SU-DHL-6 (cell line): ENCODE results near the gene RNF225.
"Not testable (repeated sequence)": the region's sequence is repeated elsewhere in the genome, so short reads cannot be mapped to it uniquely, and the experiment has no call there.

Experiments used
- H2AFZ ChIP-seq: fragments of 200-600 bp; sonication (generic); 2 replicates; pipeline ENCODE4 v1.6.1; 2014; ENCODE audit warnings: low read depth, mild to moderate bottlenecking, moderate library complexity, mixed read lengths, antibody characterized with exemption, low read length; ENCODE audit not compliant: severe bottlenecking
- H3F3A ChIP-seq: fragments of 200-600 bp; shearing (Covaris generic); 2 replicates; pipeline ENCODE4 v1.6.0; 2016; ENCODE audit warnings: antibody characterized with exemption, mild to moderate bottlenecking; ENCODE audit not compliant: insufficient read depth
- H3K27ac ChIP-seq: fragments of 200-600 bp; sonication (generic); 2 replicates; pipeline ENCODE4 v1.5.1; 2016; ENCODE audit warnings: low read depth, mild to moderate bottlenecking, low read length, moderate library complexity, mixed read lengths
- H3K27me3 ChIP-seq: fragments of 200-600 bp; sonication (generic), shearing (Covaris generic); 2 replicates; pipeline ENCODE4 v1.6.0; 2014; ENCODE audit warnings: mild to moderate bottlenecking, low read length
- H3K36me3 ChIP-seq: fragments of 200-600 bp; sonication (generic); 2 replicates; pipeline ENCODE4 v1.6.1; 2014; ENCODE audit warnings: mild to moderate bottlenecking, low read length, mixed read lengths
- H3K4me2 ChIP-seq: fragments of 300-600, 200-600 bp; shearing (Covaris generic), sonication (generic); 2 replicates; pipeline ENCODE4 v1.6.0; 2014; ENCODE audit warnings: low read length, low read depth, mild to moderate bottlenecking; ENCODE audit not compliant: poor library complexity, severe bottlenecking
- H3K4me3 ChIP-seq: fragments of 200-600 bp; sonication (generic); 2 replicates; pipeline ENCODE4 v1.5.1; 2014; ENCODE audit warnings: antibody characterized with exemption, low read length, mild to moderate bottlenecking, mixed read lengths; ENCODE audit not compliant: insufficient read depth, poor library complexity, severe bottlenecking
- H3K79me2 ChIP-seq: fragments of 200-600 bp; sonication (generic); 2 replicates; pipeline ENCODE4 v1.6.1; 2014; ENCODE audit warnings: mild to moderate bottlenecking, low read length, moderate library complexity; ENCODE audit not compliant: insufficient read depth
- H3K9ac ChIP-seq: fragments of 200-600 bp; sonication (generic); 2 replicates; pipeline ENCODE4 v1.7.0; 2014; ENCODE audit warnings: mild to moderate bottlenecking, low read length
- H3K9me2 ChIP-seq: fragments of 200-600 bp; sonication (generic); replicated peaks from 2 replicates; pipeline ENCODE4 v1.6.1; 2014; ENCODE audit warnings: low read length; ENCODE audit not compliant: insufficient read depth
- H3K9me3 ChIP-seq: fragments of 200-600 bp; sonication (generic); 2 replicates; pipeline ENCODE4 v1.6.1; 2014; ENCODE audit warnings: low read length, mixed read lengths; ENCODE audit not compliant: insufficient read depth
- H4K20me1 ChIP-seq: fragments of 200-600 bp; sonication (generic); 2 replicates; pipeline ENCODE4 v1.6.1; 2014; ENCODE audit warnings: low read depth, mild to moderate bottlenecking, antibody characterized with exemption, low read length, moderate library complexity, mixed read lengths
- EZH2phosphoT487 ChIP-seq: fragments of 200-600 bp; sonication (generic), shearing (Covaris generic); conservative IDR thresholded peaks from 2 replicates; pipeline ENCODE4 v1.6.1; 2018; ENCODE audit warnings: mild to moderate bottlenecking, antibody characterized with exemption, low read length, moderate library complexity, mixed read lengths
- TF ChIP-seq, protein P1 (sequence below): fragments of 200-600 bp; sonication (generic); IDR thresholded peaks from one replicate; pipeline ENCODE4 v1.5.1; 2017; ENCODE audit warnings: antibody characterized with exemption, mild to moderate bottlenecking, low read length, moderate library complexity; ENCODE audit not compliant: insufficient read depth, poor library complexity, severe bottlenecking

The RNF225 gene

DNA sequence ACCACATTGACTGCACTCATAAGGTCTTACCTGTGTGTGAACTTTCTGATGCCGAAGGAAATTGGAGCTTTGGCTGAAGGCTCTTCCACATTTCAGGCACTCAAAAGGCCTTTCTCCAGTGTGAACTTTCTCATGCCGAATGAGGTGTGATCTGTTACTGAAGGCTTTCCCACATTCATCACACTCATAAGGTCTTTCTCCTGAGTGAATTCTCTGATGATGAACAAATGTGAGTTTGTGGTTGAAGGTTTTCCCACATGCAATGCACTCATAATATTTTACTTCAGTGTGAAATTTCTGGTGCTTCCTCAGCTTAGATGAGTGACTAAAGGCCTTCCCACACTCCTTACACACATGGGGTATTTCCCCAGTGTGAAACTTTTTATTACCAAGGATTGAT, 38.8 kb downstream of the RNF225 start:
- no peaks in the 10 kb centered on the region for H3K36me3 ChIP-seq
- peaks cover 27% of the 10 kb centered on the region; the same call in 1 of the 2 replicates for H3K9me3 ChIP-seq
- H3K9me2 ChIP-seq = no peaks in the 10 kb centered on the region

DNA sequence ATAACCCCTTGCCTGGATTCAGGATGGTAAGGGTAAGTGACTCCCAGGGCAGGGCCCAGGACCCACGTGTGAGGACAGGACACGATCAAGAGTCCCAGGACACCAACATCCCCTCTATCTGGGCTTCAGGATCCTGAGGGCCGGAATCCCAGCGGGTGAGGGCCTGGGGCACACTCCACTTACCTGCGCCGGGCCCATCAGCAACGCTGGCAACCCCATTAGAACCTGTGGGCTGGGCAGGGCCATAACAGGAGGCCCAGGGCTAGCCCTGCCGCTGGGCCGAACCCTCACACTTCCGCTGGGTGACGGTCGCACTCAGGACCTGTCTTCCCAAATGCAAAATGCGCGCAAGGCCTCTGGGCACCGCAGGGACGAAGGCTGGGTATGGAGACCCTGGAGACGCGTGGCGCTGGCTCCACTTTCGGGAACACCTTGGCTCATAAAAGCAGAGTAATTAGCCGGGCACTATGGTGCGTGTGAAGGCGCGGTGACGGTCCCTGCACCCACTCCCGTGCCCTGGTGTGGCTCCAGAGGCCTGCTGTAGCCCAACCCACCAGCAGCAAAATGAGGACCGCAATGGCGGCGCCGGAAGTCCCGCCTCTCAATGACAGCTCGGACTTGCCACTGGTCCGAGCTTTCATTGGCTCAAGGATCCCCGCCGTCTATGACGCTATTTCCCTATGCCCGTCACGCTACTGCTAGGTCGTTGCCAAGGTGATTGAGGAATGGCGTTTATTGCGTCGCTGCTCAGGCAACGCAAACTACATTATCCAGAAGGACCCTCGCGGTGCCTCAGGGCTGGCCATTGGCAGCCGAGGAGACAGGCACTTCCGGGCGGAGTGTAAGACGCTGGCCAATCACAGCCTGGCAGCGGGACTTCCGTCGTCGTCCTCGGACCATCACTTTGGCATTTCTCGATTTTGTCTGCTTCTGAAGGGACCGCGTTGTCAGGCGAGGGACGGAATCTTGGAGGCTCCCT, 44.4 kb downstream of the RNF225 start, which contains the start of gene ZNF132:
Gene ZNF132 (minus strand): TSS at position 578 of the 979 bp plus-strand sequence. CDS start 332 bp downstream, at position 246.
- H3K9ac ChIP-seq = no peak within 1 kb of the TSS

More for the DNA sequence above, 38.8 kb downstream of the RNF225 start:
- Histone ChIP-seq H4K20me1 (no peaks in the 10 kb centered on the region), H3K27me3 (no peaks in the 10 kb centered on the region), H2AFZ (no peak overlapping the region), H3K79me2 (no peaks in the 10 kb centered on the region), H3K4me3 (no peak overlapping the region), H3K27ac (no peak overlapping the region), H3K4me2 (no peak overlapping the region), H3K9ac (no peak overlapping the region), H3F3A (no peaks in the 10 kb centered on the region)
- TF ChIP-seq, protein P1, sequence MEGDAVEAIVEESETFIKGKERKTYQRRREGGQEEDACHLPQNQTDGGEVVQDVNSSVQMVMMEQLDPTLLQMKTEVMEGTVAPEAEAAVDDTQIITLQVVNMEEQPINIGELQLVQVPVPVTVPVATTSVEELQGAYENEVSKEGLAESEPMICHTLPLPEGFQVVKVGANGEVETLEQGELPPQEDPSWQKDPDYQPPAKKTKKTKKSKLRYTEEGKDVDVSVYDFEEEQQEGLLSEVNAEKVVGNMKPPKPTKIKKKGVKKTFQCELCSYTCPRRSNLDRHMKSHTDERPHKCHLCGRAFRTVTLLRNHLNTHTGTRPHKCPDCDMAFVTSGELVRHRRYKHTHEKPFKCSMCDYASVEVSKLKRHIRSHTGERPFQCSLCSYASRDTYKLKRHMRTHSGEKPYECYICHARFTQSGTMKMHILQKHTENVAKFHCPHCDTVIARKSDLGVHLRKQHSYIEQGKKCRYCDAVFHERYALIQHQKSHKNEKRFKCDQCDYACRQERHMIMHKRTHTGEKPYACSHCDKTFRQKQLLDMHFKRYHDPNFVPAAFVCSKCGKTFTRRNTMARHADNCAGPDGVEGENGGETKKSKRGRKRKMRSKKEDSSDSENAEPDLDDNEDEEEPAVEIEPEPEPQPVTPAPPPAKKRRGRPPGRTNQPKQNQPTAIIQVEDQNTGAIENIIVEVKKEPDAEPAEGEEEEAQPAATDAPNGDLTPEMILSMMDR = no peak
- no peak for TF ChIP-seq EZH2phosphoT487

DNA sequence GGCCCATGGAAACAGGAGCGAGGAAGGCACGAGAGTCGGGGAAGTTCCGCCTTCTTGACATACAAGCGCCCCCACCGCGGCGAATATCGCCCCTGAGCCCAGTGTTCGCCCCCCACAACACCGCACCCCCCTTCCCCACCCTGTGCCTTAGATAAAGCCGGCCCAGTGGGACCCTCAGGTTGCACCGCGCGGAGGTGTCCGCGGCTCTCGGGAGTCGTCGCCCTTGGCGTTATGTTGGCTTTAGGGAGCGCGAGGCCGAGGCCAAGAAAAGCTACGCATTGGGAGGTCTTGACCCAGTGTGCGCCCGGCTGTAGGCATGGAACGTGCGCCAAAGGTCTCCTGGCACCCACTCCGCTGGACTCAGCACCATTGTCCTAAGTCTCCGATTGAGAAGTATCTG, 45.1 kb downstream of the RNF225 start:
- Histone ChIP-seq H3K9ac (no peak overlapping the region), H3F3A (no peaks in the 10 kb centered on the region), H2AFZ (no peak overlapping the region), H3K27ac (no peak overlapping the region), H3K79me2 (no peaks in the 10 kb centered on the region), H3K9me2 (no peaks in the 10 kb centered on the region), H3K27me3 (no peaks in the 10 kb centered on the region), H3K36me3 (no peaks in the 10 kb centered on the region), H4K20me1 (no peaks in the 10 kb centered on the region), H3K9me3 (no peaks in the 10 kb centered on the region), H3K4me3 (no peak overlapping the region), H3K4me2 (no peak overlapping the region)
- TF ChIP-seq, protein P1 = no peak
- no peak for TF ChIP-seq EZH2phosphoT487

More for the DNA sequence above, 44.4 kb downstream of the RNF225 start, which contains the start of gene ZNF132:
- Histone ChIP-seq H3K4me3 (no peak within 1 kb of the TSS), H3K4me2 (no peak within 1 kb of the TSS), H3K79me2 (no peaks in the 10 kb centered on the region), H3K27me3 (no peaks in the 10 kb centered on the region), H3F3A (no peaks in the 10 kb centered on the region), H3K9me3 (0 out of 2 replicates have a peak, but pooled peaks cover under 1% of the 10 kb centered on the region), H3K27ac (no peak within 1 kb of the TSS), H4K20me1 (no peaks in the 10 kb centered on the region), H2AFZ (no peak within 1 kb of the TSS), H3K36me3 (no peaks in the 10 kb centered on the region), H3K9me2 (no peaks in the 10 kb centered on the region)
- TF ChIP-seq, protein P1 = no peak

DNA sequence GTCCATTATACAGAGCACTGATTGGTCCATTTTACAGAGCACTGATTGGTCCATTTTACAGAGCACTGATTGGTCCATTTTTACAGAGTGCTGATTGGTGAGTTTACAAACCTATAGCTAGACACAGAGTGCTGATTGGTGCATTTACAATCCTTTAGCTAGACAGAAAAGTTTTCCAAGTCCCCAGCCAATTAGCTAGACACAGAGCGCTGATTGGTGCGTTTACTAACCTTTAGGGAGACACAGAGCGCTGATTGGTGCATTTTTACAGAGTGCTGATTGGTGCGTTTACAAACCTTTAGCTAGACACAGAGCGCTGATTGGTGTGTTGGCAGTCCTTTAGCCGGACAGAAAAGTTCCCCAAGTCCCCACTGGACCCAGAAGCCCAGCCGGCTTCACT, 47.5 kb downstream of the RNF225 start:
- not testable (repeated sequence) for H3K36me3 ChIP-seq, H3K9me2 ChIP-seq, H3K4me3 ChIP-seq, H3K4me2 ChIP-seq, H3K27ac ChIP-seq, H4K20me1 ChIP-seq, H3K9ac ChIP-seq, H3K9me3 ChIP-seq, H2AFZ ChIP-seq, H3K79me2 ChIP-seq, H3K27me3 ChIP-seq, H3F3A ChIP-seq
